Transverse colon (tissue), 4 donors: ENCODE data around the gene ARNT2. TPM values are rescaled to one million over a fixed set of nuclear protein-coding genes. Genes with fewer than 3 reads are reported as not detected.

Experiments used
- DNase-seq: peaks from one replicate; pipeline ENCODE4 v3.0.0-alpha.2; 2019
- H3K27ac ChIP-seq, 4 donors: fragments of 200-600 bp; sonication (generic); 2 replicates each; pipeline ENCODE4 v1.5.1; 2016 to 2018; ENCODE audit warnings: inconsistent platforms in 4 of 4
- H3K27me3 ChIP-seq: fragments of 200-600 bp; sonication (generic); 2 replicates; pipeline ENCODE4 v1.5.1; 2017; ENCODE audit warnings: inconsistent platforms
- H3K36me3 ChIP-seq, 4 donors: fragments of 200-600 bp; sonication (generic); 2 replicates each; pipeline ENCODE4 v1.5.1; 2017 to 2019; ENCODE audit warnings: inconsistent platforms in 4 of 4
- H3K4me1 ChIP-seq, 4 donors: fragments of 200-600 bp; sonication (generic); 2 replicates each; pipeline ENCODE4 v1.5.1; 2017 to 2020; ENCODE audit warnings: inconsistent platforms in 4 of 4
- H3K4me3 ChIP-seq, 4 donors: fragments of 200-600 bp; sonication (generic); 1 replicate in 1 of 4; 2 replicates in 3 of 4; pipeline versions ENCODE4 v1.5.1 to v1.6.1; 2017 to 2019; ENCODE audit warnings: inconsistent platforms in 4 of 4
- H3K9me3 ChIP-seq, 2 donors: fragments of 200-600 bp; sonication (generic); 2 replicates each; pipeline ENCODE4 v1.5.1; 2017 to 2019; ENCODE audit warnings: inconsistent platforms in 2 of 2
- CTCF ChIP-seq, 5 experiments: fragments of 200-600 bp in 3 of 5; fragments of 450-650 bp in 2 of 5; sonication (generic) in 3 of 5; IDR thresholded peaks; 1 replicate in 2 of 5; 2 replicates in 3 of 5; pipeline ENCODE4 v1.5.1; 2016 to 2017; ENCODE audit warnings: antibody characterized with exemption in 5 of 5, inconsistent platforms in 3 of 5, mild to moderate bottlenecking in 2 of 5, moderate library complexity in 1 of 5
- EP300 ChIP-seq: sonication (generic); formaldehyde crosslinking; IDR thresholded peaks from one replicate; pipeline ENCODE4 v1.6.1; 2017; ENCODE audit warnings: antibody characterized with exemption, low read depth
- POLR2A ChIP-seq: fragments of 450-650 bp; IDR thresholded peaks from one replicate; pipeline ENCODE4 v1.6.1; 2016; ENCODE audit warnings: antibody characterized with exemption, mild to moderate bottlenecking, moderate library complexity
- POLR2AphosphoS5 ChIP-seq, 3 donors: sonication (generic); formaldehyde crosslinking; IDR thresholded peaks; one replicate each; pipeline ENCODE4 v1.6.1; 2016; ENCODE audit warnings: antibody characterized with exemption in 3 of 3
- WGBS, 2 donors: methylation state at CpG; one replicate each; pipeline ENCODE4 v1.1.5; 2018; ENCODE audit warnings: low coverage in 1 of 2; 5-methylcytosine and 5-hydroxymethylcytosine counted together
- in situ Hi-C, 4 donors: fragments of 200-750 bp; cut with MboI; loops; one replicate each; pipeline versions ENCODE4 v1.15.0 to v1.15.1; 2017; ENCODE audit warnings: low sequenced_read_pairs in 3 of 4, low pct_ligation_motif_present in 1 of 4, low pct_unique_long_range_greater_than_20kb in 1 of 4
- intact Hi-C: fragments of 100-400 bp; cut with DNase I; formaldehyde crosslinking; loops from one replicate; pipeline ENCODE4 v1.15.1; 2023; ENCODE audit warnings: low total_unique reads
- total RNA-seq, 4 donors: library from RNA; depleted of rRNA; stranded (reverse); fragments of >200 nt; gene quantifications; one replicate each; pipeline ENCODE4 v1.1.0, GENCODE V29; 2016

Gene ARNT2
- total RNA-seq, 4 donors from 2014 or later, result 1.9 to 4.0 (median 2.5) TPM; not detected in 1

DNA sequence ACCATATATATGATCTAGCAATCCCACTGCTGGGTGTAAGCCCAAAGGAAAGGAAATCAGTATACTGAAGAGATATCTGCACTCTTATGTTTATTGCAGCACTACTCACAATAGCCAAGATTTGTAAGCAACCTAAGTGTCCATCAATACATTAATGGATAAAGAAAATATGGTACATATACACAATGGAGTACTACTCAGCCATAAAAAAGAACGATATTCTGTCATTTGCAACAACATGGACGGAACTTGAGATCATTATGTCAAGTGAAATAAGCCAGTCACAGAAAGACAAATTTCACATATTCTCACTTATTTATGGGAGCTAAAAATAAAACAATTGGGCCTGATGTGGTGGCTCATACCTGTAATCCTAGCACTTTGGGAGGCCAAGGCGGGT lies 21.9 kb upstream of the ARNT2 start:
- TF ChIP-seq CTCF (IDR thresholded peaks at IDR 0.05) (no peak), POLR2AphosphoS5 (IDR thresholded peaks at IDR 0.05) (no peak), EP300 (no peak), POLR2A (no peak)
- no peaks in the 10 kb centered on the region for H3K4me1 ChIP-seq
- no peak overlapping the region for H3K4me3 ChIP-seq
- H3K36me3 ChIP-seq, result no peaks in the 10 kb centered on the region
- in situ Hi-C loops (no loop called here), intact Hi-C loops (no loop called here)
- 96 to 100% methylated on average over 3 of the region's 3 CpGs for WGBS, 2 donors
- H3K27ac ChIP-seq, result no peak overlapping the region
- H3K9me3 ChIP-seq, result no peaks in the 10 kb centered on the region
- no peaks in the 10 kb centered on the region for H3K27me3 ChIP-seq
- DNase-seq, result no peak

- no peak for DNase-seq
- Histone ChIP-seq H3K4me3 (no peak overlapping the region), H3K4me1 (no peaks in the 10 kb centered on the region), H3K9me3 (no peaks in the 10 kb centered on the region), H3K27ac (no peak overlapping the region), H3K27me3 (no peaks in the 10 kb centered on the region), H3K36me3 (no peaks in the 10 kb centered on the region)
- 66 to 83% methylated on average over 2 to 3 of the region's 3 CpGs for WGBS, 2 donors
- no peak for TF ChIP-seq POLR2AphosphoS5 (IDR thresholded peaks at IDR 0.05)
- TF ChIP-seq POLR2A, result no peak
- TF ChIP-seq EP300, result no peak
- no peak for TF ChIP-seq CTCF (IDR thresholded peaks at IDR 0.05)
- in situ Hi-C loops (no loop called here), intact Hi-C loops (no loop called here)
Measured at GRCh38 chr15:80384432-80384831, 19.8 kb upstream of the ARNT2 start.

DNA sequence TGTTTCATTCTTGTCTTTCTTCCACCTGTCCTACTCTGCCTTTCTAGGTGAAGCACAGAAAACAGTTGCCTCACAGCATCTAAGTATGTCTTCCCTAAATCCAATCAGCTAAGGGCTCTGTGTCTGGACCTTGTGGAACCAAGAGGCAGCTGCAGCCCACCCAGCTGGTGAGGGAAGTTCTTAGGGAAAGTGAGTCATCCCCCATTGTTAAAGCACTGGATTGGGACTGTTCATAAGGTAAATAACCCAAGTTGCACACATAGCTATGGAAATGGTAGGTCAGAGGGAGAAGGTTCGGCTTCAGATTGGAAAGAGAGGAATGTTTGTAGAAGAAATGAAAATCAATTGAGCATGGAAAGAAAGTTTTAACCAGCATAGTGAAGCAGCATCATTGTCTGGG lies 18.0 kb upstream of the ARNT2 start:
- in situ Hi-C loops (no loop called here), intact Hi-C loops (no loop called here)
- TF ChIP-seq POLR2A (no peak), POLR2AphosphoS5 (IDR thresholded peaks at IDR 0.05) (no peak), EP300 (no peak), CTCF (IDR thresholded peaks at IDR 0.05) (no peak)
- no peaks in the 10 kb centered on the region for H3K27me3 ChIP-seq
- H3K9me3 ChIP-seq, result peaks cover 0 to 2% of the 10 kb centered on the region in 2 donors
- no peak overlapping the region for H3K27ac ChIP-seq
- no peak overlapping the region for H3K4me3 ChIP-seq
- 64 to 83% methylated on average over 1 of the region's 1 CpG for WGBS, 2 donors
- H3K4me1 ChIP-seq, result no peaks in the 10 kb centered on the region
- H3K36me3 ChIP-seq, result no peaks in the 10 kb centered on the region
- no peak for DNase-seq

GRCh38 chr15:80388326-80388725 lies 15.9 kb upstream of the ARNT2 start:
- Histone ChIP-seq H3K9me3 (peaks cover 0 to 5% of the 10 kb centered on the region in 2 donors), H3K27ac (no peak overlapping the region), H3K4me1 (no peaks in the 10 kb centered on the region), H3K36me3 (no peaks in the 10 kb centered on the region), H3K4me3 (no peak overlapping the region), H3K27me3 (no peaks in the 10 kb centered on the region)
- DNase-seq, result no peak
- 65 to 86% methylated on average over 3 of the region's 3 CpGs for WGBS, 2 donors
- in situ Hi-C loops, result no loop called here
- no peak for TF ChIP-seq POLR2AphosphoS5 (IDR thresholded peaks at IDR 0.05)
- no peak for TF ChIP-seq POLR2A
- TF ChIP-seq CTCF (IDR thresholded peaks at IDR 0.05), result no peak
- no peak for TF ChIP-seq EP300
- intact Hi-C loops, result no loop called here
